Panc1 (cell line): ENCODE results near the gene PRMT6.

Experiments
- POLR2AphosphoS5 ChIP-seq: IDR thresholded peaks from 2 replicates; pipeline ENCODE4 v1.6.1; 2012; ENCODE audit warnings: mild to moderate bottlenecking, low read depth, low read length, moderate library complexity
- SIN3A ChIP-seq: IDR thresholded peaks from 2 replicates; pipeline ENCODE4 v1.6.1; 2012; ENCODE audit warnings: low read depth, mild to moderate bottlenecking, low read length, moderate library complexity, borderline replicate concordance; ENCODE audit not compliant: insufficient read depth
- TF ChIP-seq, protein P1 (sequence below): fragments of 450-650 bp; IDR thresholded peaks from 2 replicates; pipeline ENCODE4 v1.5.1; 2017; ENCODE audit warnings: mild to moderate bottlenecking

DNA sequence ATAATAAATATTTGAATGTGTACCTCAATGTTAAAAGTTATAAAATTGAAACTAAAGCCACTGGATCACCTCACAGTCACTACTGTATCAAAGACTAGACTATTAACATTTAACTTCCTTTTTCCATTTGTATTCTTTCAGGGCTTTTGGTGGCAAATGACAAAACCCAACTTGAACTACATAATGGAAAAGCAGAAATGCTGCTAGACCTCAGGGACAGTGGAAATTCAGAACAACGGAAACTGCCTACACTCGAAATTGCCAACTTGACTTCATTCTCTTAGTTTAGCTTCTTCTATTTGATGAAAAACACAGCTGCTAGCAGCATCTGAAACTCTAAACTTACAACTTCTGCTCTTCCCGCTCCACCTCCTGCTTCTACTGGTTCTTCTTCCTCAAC lies 49.4 kb downstream of the PRMT6 start:
- TF ChIP-seq POLR2AphosphoS5 (no peak), SIN3A (no peak)
- TF ChIP-seq, protein P1, sequence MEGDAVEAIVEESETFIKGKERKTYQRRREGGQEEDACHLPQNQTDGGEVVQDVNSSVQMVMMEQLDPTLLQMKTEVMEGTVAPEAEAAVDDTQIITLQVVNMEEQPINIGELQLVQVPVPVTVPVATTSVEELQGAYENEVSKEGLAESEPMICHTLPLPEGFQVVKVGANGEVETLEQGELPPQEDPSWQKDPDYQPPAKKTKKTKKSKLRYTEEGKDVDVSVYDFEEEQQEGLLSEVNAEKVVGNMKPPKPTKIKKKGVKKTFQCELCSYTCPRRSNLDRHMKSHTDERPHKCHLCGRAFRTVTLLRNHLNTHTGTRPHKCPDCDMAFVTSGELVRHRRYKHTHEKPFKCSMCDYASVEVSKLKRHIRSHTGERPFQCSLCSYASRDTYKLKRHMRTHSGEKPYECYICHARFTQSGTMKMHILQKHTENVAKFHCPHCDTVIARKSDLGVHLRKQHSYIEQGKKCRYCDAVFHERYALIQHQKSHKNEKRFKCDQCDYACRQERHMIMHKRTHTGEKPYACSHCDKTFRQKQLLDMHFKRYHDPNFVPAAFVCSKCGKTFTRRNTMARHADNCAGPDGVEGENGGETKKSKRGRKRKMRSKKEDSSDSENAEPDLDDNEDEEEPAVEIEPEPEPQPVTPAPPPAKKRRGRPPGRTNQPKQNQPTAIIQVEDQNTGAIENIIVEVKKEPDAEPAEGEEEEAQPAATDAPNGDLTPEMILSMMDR, result no peak
